SK-N-SH (cell line): ENCODE measurements around the gene IL17RE. TPM values are rescaled to one million over a fixed set of nuclear protein-coding genes. Genes with fewer than 3 reads are reported as not detected.

Source experiments
- CTCF ChIA-PET: fragments of 300-600, 350-600 bp; formaldehyde crosslinking; extraction: SDS; loops from one replicate; lab custom pipeline; 2021; lab: Yijun Ruan, JAX
- POLR2A ChIA-PET: fragments of 350-600 bp; sonication (Branson Sonifier 250); formaldehyde crosslinking; extraction: SDS; loops from one replicate; lab custom pipeline; 2020; ENCODE audit warnings: antibody characterized with exemption, inconsistent platforms; lab: Yijun Ruan, JAX
- DNase-seq: peaks from one replicate; pipeline ENCODE4 v3.0.0; 2012
- H2AFZ ChIP-seq: fragments of 200-600 bp; sonication (generic); 2 replicates; pipeline ENCODE4 v1.8.1; 2016; ENCODE audit warnings: antibody characterized with exemption, mild to moderate bottlenecking, low read depth
- H3F3A ChIP-seq: fragments of 200-600 bp; sonication (generic); replicated peaks from 2 replicates; pipeline ENCODE3; 2016; ENCODE audit warnings: antibody characterized with exemption, mild to moderate bottlenecking; ENCODE audit not compliant: insufficient read depth
- H3K27ac ChIP-seq, 2 experiments: fragments of 200-500 bp in 1 of 2; fragments of 200-600 bp in 1 of 2; sonication (Bioruptor generic) in 1 of 2; sonication (generic), shearing (Covaris generic) in 1 of 2; 2 replicates each; pipeline versions ENCODE4 v1.5.1 to v1.6.1; 2014 to 2016; ENCODE audit warnings: low read depth in 2 of 2, inconsistent platforms in 1 of 2, low read length in 1 of 2, mild to moderate bottlenecking in 1 of 2, mixed read lengths in 1 of 2
- H3K27me3 ChIP-seq: fragments of 200-600 bp; sonication (generic), shearing (Covaris generic); 2 replicates; pipeline ENCODE4 v1.6.1; 2016; ENCODE audit warnings: mixed run types; ENCODE audit not compliant: insufficient read depth
- H3K36me3 ChIP-seq, 2 experiments: fragments of 200-500 bp in 1 of 2; fragments of 200-600 bp in 1 of 2; sonication (Bioruptor generic) in 1 of 2; sonication (generic) in 1 of 2; replicated peaks in 1 of 2; 2 replicates each; pipeline versions ENCODE3 to v1.5.1; 2014 to 2016; ENCODE audit warnings: low read length in 1 of 2, mild to moderate bottlenecking in 1 of 2; ENCODE audit not compliant: insufficient read depth in 2 of 2, control insufficient read depth in 1 of 2
- H3K4me1 ChIP-seq, 2 experiments: fragments of 200-500 bp in 1 of 2; fragments of 200-600 bp in 1 of 2; sonication (Bioruptor generic) in 1 of 2; sonication (generic), shearing (Covaris generic) in 1 of 2; 2 replicates each; pipeline versions ENCODE4 v1.5.1 to v1.6.1; 2014 to 2016; ENCODE audit warnings: low read depth in 1 of 2, low read length in 1 of 2, mixed run types in 1 of 2; ENCODE audit not compliant: insufficient read depth in 2 of 2, control insufficient read depth in 1 of 2
- H3K4me2 ChIP-seq: fragments of 200-600 bp; sonication (generic), shearing (Covaris generic); 2 replicates; pipeline ENCODE4 v1.6.1; 2017; ENCODE audit warnings: mixed run types
- H3K4me3 ChIP-seq, 2 experiments: fragments of 200-500 bp in 1 of 2; fragments of 200-600 bp in 1 of 2; sonication (Bioruptor generic) in 1 of 2; sonication (generic), shearing (Covaris generic) in 1 of 2; 2 replicates each; pipeline versions ENCODE4 v1.5.1 to v1.8.1; 2014 to 2016; ENCODE audit warnings: low read depth in 2 of 2, inconsistent platforms in 1 of 2, low read length in 1 of 2, mild to moderate bottlenecking in 1 of 2, mixed read lengths in 1 of 2, moderate library complexity in 1 of 2
- H3K79me2 ChIP-seq: fragments of 200-600 bp; sonication (generic); 2 replicates; pipeline ENCODE4 v1.8.1; 2017; ENCODE audit warnings: mild to moderate bottlenecking; ENCODE audit not compliant: insufficient read depth
- H3K9ac ChIP-seq: fragments of 200-600 bp; sonication (generic); 2 replicates; pipeline ENCODE4 v1.6.1; 2017; ENCODE audit warnings: mixed run types
- H3K9me2 ChIP-seq: fragments of 200-600 bp; sonication (generic); 2 replicates; pipeline ENCODE4 v1.6.1; 2017; ENCODE audit warnings: mixed run types
- H3K9me3 ChIP-seq: fragments of 200-600 bp; sonication (generic); 2 replicates; pipeline ENCODE4 v1.6.1; 2017; ENCODE audit warnings: mixed run types, mild to moderate bottlenecking, moderate library complexity
- H4K20me1 ChIP-seq: fragments of 200-600 bp; sonication (generic); 2 replicates; pipeline ENCODE4 v1.6.1; 2017; ENCODE audit warnings: mild to moderate bottlenecking, mixed run types; ENCODE audit not compliant: insufficient read depth
- CHD2 ChIP-seq: fragments of 150-350 bp; IDR thresholded peaks from 2 replicates; pipeline ENCODE4 v1.6.1; 2018; ENCODE audit warnings: low read length; ENCODE audit not compliant: partially characterized antibody
- ELF1 ChIP-seq: IDR thresholded peaks from 2 replicates; pipeline ENCODE4 v1.4.0; 2012
- EZH2phosphoT487 ChIP-seq: fragments of 200-600 bp; sonication (generic); IDR thresholded peaks from 2 replicates; pipeline ENCODE4 v1.6.1; 2017; ENCODE audit warnings: low read depth, mixed run types, mild to moderate bottlenecking, antibody characterized with exemption, moderate library complexity, borderline replicate concordance
- JUND ChIP-seq: IDR thresholded peaks from 2 replicates; pipeline ENCODE4 v1.4.0; 2012
- MXI1 ChIP-seq: IDR thresholded peaks from 2 replicates; pipeline ENCODE4 v1.6.1; 2012; ENCODE audit warnings: mild to moderate bottlenecking, low read depth, low read length, improper control_type of control experiment
- NFIC ChIP-seq: IDR thresholded peaks from 2 replicates; pipeline ENCODE4 v1.4.0; 2012; ENCODE audit warnings: borderline replicate concordance
- NRF1 ChIP-seq: IDR thresholded peaks from 2 replicates; pipeline ENCODE4 v1.6.1; 2012; ENCODE audit warnings: low read depth, mild to moderate bottlenecking, low read length
- POLR2AphosphoS5 ChIP-seq: IDR thresholded peaks from 2 replicates; pipeline ENCODE4 v1.6.1; 2012; ENCODE audit warnings: low read depth, low read length
- RAD21 ChIP-seq: IDR thresholded peaks from 2 replicates; pipeline ENCODE4 v1.6.1; 2012; ENCODE audit warnings: mild to moderate bottlenecking, low read length
- RCOR1 ChIP-seq: fragments of 150-350 bp; IDR thresholded peaks from 2 replicates; pipeline ENCODE4 v1.6.1; 2017; ENCODE audit warnings: antibody characterized with exemption, low read length
- RXRA ChIP-seq: IDR thresholded peaks from 2 replicates; pipeline ENCODE4 v1.4.0; 2012; ENCODE audit warnings: low read depth, mild to moderate bottlenecking, borderline replicate concordance
- SIN3A ChIP-seq: IDR thresholded peaks from 2 replicates; pipeline ENCODE4 v1.6.1; 2012; ENCODE audit warnings: low read depth, mild to moderate bottlenecking, low read length, moderate library complexity, borderline replicate concordance
- TAF1 ChIP-seq: IDR thresholded peaks from 2 replicates; pipeline ENCODE4 v1.6.1; 2012; ENCODE audit warnings: low read depth, mild to moderate bottlenecking, low read length, moderate library complexity, borderline replicate concordance
- TCF12 ChIP-seq: IDR thresholded peaks from 2 replicates; pipeline ENCODE4 v1.4.0; 2012
- TEAD4 ChIP-seq: IDR thresholded peaks from 2 replicates; pipeline ENCODE4 v1.4.0; 2012; ENCODE audit warnings: mild to moderate bottlenecking, borderline replicate concordance; ENCODE audit not compliant: insufficient read depth
- WGBS: methylation state at CpG from one replicate; pipeline ENCODE4 v1.1.6; 2017; ENCODE audit warnings: low lambda C conversion rate; 5-methylcytosine and 5-hydroxymethylcytosine counted together
- polyA plus RNA-seq, 3 experiments: library from polyadenylated mRNA; depleted of rRNA; stranded (reverse); fragments of >200 nt; gene quantifications; 2 replicates each; pipeline ENCODE4 v1.2.3, GENCODE V29; 2012
- small RNA-seq, 7 experiments: library from RNA; depleted of rRNA; stranded (forward); fragments of <200 nt; gene quantifications; one replicate each; pipeline ENCODE3, GENCODE V24; 2012
- TF ChIP-seq, protein P1 (sequence below): fragments of 150-350 bp; IDR thresholded peaks from 2 replicates; pipeline ENCODE4 v1.6.1; 2016; ENCODE audit warnings: mild to moderate bottlenecking, low read depth, low read length
- TF ChIP-seq, protein P2 (sequence below): IDR thresholded peaks from 2 replicates; pipeline ENCODE4; 2012

The IL17RE gene
- polyA plus RNA-seq, 1 of the 3 experiments (the other 2 are of a cell fraction) = 0.95 TPM

DNA sequence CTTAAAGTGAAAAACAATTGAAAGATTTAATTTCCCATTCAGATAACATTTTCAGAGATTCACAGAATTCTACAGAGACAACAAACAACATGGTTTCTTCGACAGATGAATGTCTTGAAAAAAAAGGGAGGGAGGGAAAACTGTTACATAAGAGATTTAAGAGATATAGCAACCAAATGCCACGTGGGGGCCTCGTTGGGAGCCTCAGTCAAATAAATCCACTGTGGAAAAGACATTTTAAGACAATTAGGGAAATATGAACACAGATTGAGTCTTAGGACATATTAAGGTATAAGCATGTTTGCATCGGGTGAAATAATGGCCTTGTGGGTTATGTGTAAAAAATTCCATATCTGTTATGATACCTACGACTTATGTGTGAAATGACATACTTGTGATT is 54.6 kb downstream of the IL17RE start (continued):
- TF ChIP-seq JUND = no peak
- TF ChIP-seq EZH2phosphoT487 = no peak
- TF ChIP-seq RCOR1 = no peak
- TF ChIP-seq MXI1 = no peak
- TF ChIP-seq RXRA = no peak
- TF ChIP-seq NFIC = no peak
- TF ChIP-seq TCF12 = no peak
- TF ChIP-seq RAD21 = peak; percentile 13; the same call in 1 of the 2 replicates
- no peak for TF ChIP-seq NRF1
- no peak for TF ChIP-seq ELF1

DNA sequence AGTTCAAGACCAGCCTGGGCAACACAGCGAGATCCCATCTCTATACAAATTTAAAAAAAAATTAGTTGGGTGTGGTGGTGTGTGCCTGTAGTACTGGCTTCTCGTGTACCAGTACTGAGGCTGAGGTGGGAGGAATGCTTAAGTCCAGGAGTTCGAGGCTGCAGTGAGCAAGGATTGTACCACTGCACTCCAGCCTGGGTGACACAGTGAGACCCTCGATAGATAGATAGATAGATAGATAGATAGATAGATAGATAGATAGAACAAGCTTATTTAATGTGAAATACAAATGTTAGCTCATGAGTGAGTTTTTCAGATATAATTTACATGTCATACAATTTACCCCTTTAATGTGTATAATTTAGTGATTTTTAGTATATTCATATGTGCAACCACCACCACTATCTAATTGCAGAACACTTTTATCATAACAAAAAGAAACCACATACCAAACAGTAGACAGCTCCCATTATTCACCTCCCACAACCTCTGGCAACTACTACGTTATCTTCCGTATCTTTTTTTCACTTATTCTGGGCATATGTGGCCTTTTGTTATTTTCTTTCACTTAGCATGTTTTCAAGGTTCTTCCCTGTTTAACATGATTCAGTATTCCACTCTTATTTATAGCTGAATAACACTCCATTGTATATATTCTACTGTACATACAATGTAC is 62.7 kb downstream of the IL17RE start:
- Histone ChIP-seq H3K4me2 (no peak overlapping the region), H3K9me2 (no peaks in the 10 kb centered on the region), H3K9ac (no peak overlapping the region), H3K4me1 (no peaks in the 10 kb centered on the region; a peak in 1 of 4 replicates), H4K20me1 (no peaks in the 10 kb centered on the region)
- 94% methylated on average over 6 of the region's 6 CpGs for WGBS
- no peak for TF ChIP-seq SIN3A
- TF ChIP-seq EZH2phosphoT487 = no peak
- no peak for TF ChIP-seq POLR2AphosphoS5
- TF ChIP-seq ELF1 = no peak
- no peak for TF ChIP-seq TEAD4
- TF ChIP-seq, protein P1, sequence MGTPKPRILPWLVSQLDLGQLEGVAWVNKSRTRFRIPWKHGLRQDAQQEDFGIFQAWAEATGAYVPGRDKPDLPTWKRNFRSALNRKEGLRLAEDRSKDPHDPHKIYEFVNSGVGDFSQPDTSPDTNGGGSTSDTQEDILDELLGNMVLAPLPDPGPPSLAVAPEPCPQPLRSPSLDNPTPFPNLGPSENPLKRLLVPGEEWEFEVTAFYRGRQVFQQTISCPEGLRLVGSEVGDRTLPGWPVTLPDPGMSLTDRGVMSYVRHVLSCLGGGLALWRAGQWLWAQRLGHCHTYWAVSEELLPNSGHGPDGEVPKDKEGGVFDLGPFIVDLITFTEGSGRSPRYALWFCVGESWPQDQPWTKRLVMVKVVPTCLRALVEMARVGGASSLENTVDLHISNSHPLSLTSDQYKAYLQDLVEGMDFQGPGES = no peak
- TF ChIP-seq TAF1 = no peak
- TF ChIP-seq RXRA = no peak
- TF ChIP-seq, protein P2, sequence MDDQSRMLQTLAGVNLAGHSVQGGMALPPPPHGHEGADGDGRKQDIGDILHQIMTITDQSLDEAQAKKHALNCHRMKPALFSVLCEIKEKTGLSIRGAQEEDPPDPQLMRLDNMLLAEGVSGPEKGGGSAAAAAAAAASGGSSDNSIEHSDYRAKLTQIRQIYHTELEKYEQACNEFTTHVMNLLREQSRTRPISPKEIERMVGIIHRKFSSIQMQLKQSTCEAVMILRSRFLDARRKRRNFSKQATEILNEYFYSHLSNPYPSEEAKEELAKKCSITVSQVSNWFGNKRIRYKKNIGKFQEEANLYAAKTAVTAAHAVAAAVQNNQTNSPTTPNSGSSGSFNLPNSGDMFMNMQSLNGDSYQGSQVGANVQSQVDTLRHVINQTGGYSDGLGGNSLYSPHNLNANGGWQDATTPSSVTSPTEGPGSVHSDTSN = no peak
- TF ChIP-seq CHD2 = no peak
- TF ChIP-seq, all 33 proteins: peak for 0
- no peak for DNase-seq
- Histone ChIP-seq H3K27ac (no peak overlapping the region), H3K27me3 (no peaks in the 10 kb centered on the region), H3K4me3 (no peak overlapping the region), H3K36me3 (peaks cover 32 to 33% of the 10 kb centered on the region in 2 experiments), H2AFZ (no peak overlapping the region), H3K79me2 (no peaks in the 10 kb centered on the region), H3K9me3 (no peaks in the 10 kb centered on the region), H3F3A (peaks cover 4% of the 10 kb centered on the region)
- ChIA-PET POLR2A (no interaction called here), CTCF (no interaction called here)

Small RNA genes lying within 50 kb of the gene (small RNA-seq; reads per million reads assigned to genes)
- gene RNU6-882P = 0 reads per million in 7 experiments

Other genes starting within 250 kb of the IL17RE start
- 0.03 and 0.06 TPM in 2 replicates for gene CPNE9, start 199.0 kb upstream of the IL17RE start, polyA plus RNA-seq (2012; rRNA removed)
- gene BRPF1, start 171.1 kb upstream of the IL17RE start, polyA plus RNA-seq (2012; rRNA removed) = 12.0 and 13.0 TPM in 2 replicates
- 26.8 and 30.9 TPM in 2 replicates for gene OGG1, start 152.9 kb upstream of the IL17RE start, polyA plus RNA-seq (2012; rRNA removed)
- gene CAMK1, start 132.9 kb upstream of the IL17RE start, polyA plus RNA-seq (2012; rRNA removed) = 44.9 and 47.1 TPM in 2 replicates
- 84.1 and 102 TPM in 2 replicates for gene TADA3, start 110.4 kb upstream of the IL17RE start, polyA plus RNA-seq (2012; rRNA removed)
- 220 and 233 TPM in 2 replicates for gene ARPC4, start 109.8 kb upstream of the IL17RE start, polyA plus RNA-seq (2012; rRNA removed)
- 41.6 and 51.9 TPM in 2 replicates for gene TTLL3, start 92.6 kb upstream of the IL17RE start, polyA plus RNA-seq (2012; rRNA removed)
- gene RPUSD3, start 58.8 kb upstream of the IL17RE start, polyA plus RNA-seq (2012; rRNA removed) = 43.4 and 48.0 TPM in 2 replicates
- 0.11 TPM in 1 of 2 replicates, not detected in the other for gene CIDEC, start 22.6 kb upstream of the IL17RE start, polyA plus RNA-seq (2012; rRNA removed)
- gene JAGN1, start 12.2 kb upstream of the IL17RE start, polyA plus RNA-seq (2012; rRNA removed) = 40.9 and 41.6 TPM in 2 replicates
- 17.3 and 17.9 TPM in 2 replicates for gene IL17RC, start 14.2 kb downstream of the IL17RE start, polyA plus RNA-seq (2012; rRNA removed)
- 77.6 and 86.9 TPM in 2 replicates for gene CRELD1, start 31.0 kb downstream of the IL17RE start, polyA plus RNA-seq (2012; rRNA removed)
- 3.9 and 5.5 TPM in 2 replicates for gene PRRT3, start 49.6 kb downstream of the IL17RE start, polyA plus RNA-seq (2012; rRNA removed)
- gene EMC3, start 84.0 kb downstream of the IL17RE start, polyA plus RNA-seq (2012; rRNA removed) = 113 and 123 TPM in 2 replicates
- 7.3 and 9.6 TPM in 2 replicates for gene FANCD2, start 123.6 kb downstream of the IL17RE start, polyA plus RNA-seq (2012; rRNA removed)
- not detected in 2 replicates for gene FANCD2OS, start 205.4 kb downstream of the IL17RE start, polyA plus RNA-seq (2012; rRNA removed)
- gene BRK1, start 212.8 kb downstream of the IL17RE start, polyA plus RNA-seq (2012; rRNA removed) = 211 and 283 TPM in 2 replicates
- 9.2 and 10.2 TPM in 2 replicates for gene VHL, start 238.9 kb downstream of the IL17RE start, polyA plus RNA-seq (2012; rRNA removed)